Epithelial cell of esophagus (primary cell): ENCODE results near the gene PNMA6E.

ENCODE experiments used
- DNase-seq: peaks from one replicate; pipeline ENCODE4 v3.0.0; 2010; ENCODE audit warnings: low read depth
- H3K4me3 ChIP-seq: 2 replicates; pipeline ENCODE4 v1.5.1; 2011; ENCODE audit warnings: mild to moderate bottlenecking, low read length, control low read depth
- TF ChIP-seq, protein P1 (sequence below): IDR thresholded peaks from 2 replicates; pipeline ENCODE4 v1.5.1; 2011; ENCODE audit warnings: low read depth, mild to moderate bottlenecking, low read length, control low read depth, inconsistent platforms; ENCODE audit not compliant: insufficient read depth; ENCODE audit errors: missing control alignments

Gene PNMA6E

GRCh38 chrX:153365670-153366069 lies 35.5 kb downstream of the PNMA6E start:
- TF ChIP-seq, protein P1, sequence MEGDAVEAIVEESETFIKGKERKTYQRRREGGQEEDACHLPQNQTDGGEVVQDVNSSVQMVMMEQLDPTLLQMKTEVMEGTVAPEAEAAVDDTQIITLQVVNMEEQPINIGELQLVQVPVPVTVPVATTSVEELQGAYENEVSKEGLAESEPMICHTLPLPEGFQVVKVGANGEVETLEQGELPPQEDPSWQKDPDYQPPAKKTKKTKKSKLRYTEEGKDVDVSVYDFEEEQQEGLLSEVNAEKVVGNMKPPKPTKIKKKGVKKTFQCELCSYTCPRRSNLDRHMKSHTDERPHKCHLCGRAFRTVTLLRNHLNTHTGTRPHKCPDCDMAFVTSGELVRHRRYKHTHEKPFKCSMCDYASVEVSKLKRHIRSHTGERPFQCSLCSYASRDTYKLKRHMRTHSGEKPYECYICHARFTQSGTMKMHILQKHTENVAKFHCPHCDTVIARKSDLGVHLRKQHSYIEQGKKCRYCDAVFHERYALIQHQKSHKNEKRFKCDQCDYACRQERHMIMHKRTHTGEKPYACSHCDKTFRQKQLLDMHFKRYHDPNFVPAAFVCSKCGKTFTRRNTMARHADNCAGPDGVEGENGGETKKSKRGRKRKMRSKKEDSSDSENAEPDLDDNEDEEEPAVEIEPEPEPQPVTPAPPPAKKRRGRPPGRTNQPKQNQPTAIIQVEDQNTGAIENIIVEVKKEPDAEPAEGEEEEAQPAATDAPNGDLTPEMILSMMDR = no peak
- H3K4me3 ChIP-seq = no peak overlapping the region
- no peak for DNase-seq

GRCh38 chrX:153361781-153362397 lies 39.3 kb downstream of the PNMA6E start:
- TF ChIP-seq, protein P1 = no peak
- no peak overlapping the region for H3K4me3 ChIP-seq
- no peak for DNase-seq

GRCh38 chrX:153357877-153358276 lies 43.3 kb downstream of the PNMA6E start:
- TF ChIP-seq, protein P1 = no peak
- no peak overlapping the region for H3K4me3 ChIP-seq
- no peak for DNase-seq

DNA sequence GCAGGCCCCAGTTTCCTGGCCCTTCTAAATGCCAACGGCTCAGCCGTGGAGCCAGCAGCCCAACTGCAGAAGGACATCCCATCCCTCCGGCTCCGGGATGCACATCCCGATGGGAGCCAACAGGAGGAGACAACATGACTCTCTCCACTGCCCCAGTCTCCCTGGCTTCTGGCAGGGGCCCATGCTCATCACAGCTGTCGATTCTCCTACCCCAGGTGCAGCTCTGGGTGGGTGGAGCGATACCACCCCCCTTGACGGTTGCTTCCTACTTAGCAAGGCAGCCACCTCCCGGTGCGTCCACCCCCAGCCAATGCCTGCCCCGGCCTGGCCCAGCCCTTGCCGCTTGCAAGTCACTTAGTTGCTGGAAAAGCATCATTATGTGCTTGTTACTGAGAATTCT lies 47.7 kb downstream of the PNMA6E start:
- no peak for DNase-seq
- no peak overlapping the region for H3K4me3 ChIP-seq
- TF ChIP-seq, protein P1 = no peak

DNA sequence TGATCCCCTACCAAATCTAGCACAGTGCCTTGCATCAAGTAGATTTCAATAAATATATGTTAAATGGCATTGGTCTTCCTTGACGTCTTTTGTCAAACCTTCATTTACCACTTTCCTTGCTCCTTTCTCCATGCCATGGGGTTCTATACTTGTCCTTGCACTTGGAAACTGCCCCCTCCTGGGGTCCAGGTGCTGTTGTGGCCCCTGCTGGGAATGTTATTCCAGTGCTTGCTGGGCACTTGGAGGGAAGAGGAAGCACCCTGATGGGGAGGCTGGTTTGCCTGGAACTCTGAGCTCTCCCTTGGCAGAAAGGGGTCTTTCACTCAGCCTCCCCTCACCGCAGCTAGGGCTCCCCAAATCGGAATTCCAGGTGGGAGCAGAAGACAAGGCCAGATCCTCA lies 48.3 kb downstream of the PNMA6E start:
- H3K4me3 ChIP-seq = no peak overlapping the region
- TF ChIP-seq, protein P1 = no peak
- DNase-seq = no peak

GRCh38 chrX:153351981-153352380 lies 49.2 kb downstream of the PNMA6E start:
- TF ChIP-seq, protein P1 = no peak

DNA sequence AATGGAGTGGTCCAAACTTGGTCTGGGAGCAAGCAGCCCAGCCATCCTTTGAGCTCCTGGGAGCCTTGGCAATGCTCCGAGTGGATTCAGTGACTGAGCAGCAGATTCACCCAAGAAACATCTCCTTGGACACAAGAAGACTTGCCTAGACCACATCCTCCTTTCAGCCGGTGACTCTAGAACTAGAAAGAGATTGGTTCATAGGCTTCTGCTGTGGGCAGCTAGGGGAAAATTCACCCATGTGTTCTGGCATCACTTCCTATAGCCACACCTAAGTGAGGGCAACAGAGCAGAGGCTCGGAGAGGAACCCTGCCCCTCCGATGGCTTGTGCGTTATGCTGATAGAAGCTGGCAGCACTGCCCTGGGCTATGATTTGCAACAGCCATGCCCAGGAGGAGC lies 51.2 kb downstream of the PNMA6E start:
- no peak for DNase-seq
- no peak overlapping the region for H3K4me3 ChIP-seq
- TF ChIP-seq, protein P1 = no peak

More at GRCh38 chrX:153351981-153352380, 49.2 kb downstream of the PNMA6E start:
- no peak overlapping the region for H3K4me3 ChIP-seq
- no peak for DNase-seq
